HG03378 (cell line): ENCODE data around the gene TYRO3.
"Not testable (repeated sequence)": the region's sequence is repeated elsewhere in the genome, so short reads cannot be mapped to it uniquely, and the experiment has no call there.

Experiments used
- ATAC-seq: cut with Tn5 transposase; IDR thresholded peaks from one replicate; pipeline ENCODE4 v1.9.1; 2021; ENCODE audit warnings: mild to moderate bottlenecking, moderate library complexity; ENCODE audit not compliant: unreplicated experiment

TYRO3 gene

GRCh38 chr15:41571948-41572347 lies 12.9 kb downstream of the TYRO3 start:
- ATAC-seq, result no peak

GRCh38 chr15:41572866-41573265 lies 13.9 kb downstream of the TYRO3 start:
- ATAC-seq, result no peak

GRCh38 chr15:41573396-41573795 lies 14.4 kb downstream of the TYRO3 start:
- ATAC-seq, result no peak

GRCh38 chr15:41574158-41574557 lies 15.1 kb downstream of the TYRO3 start:
- no peak for ATAC-seq

- no peak for ATAC-seq
These were observed 16.3 kb downstream of the TYRO3 start for GRCh38 chr15:41575282-41575681.

- no peak for ATAC-seq
These were observed 19.1 kb downstream of the TYRO3 start for GRCh38 chr15:41577863-41578735.

GRCh38 chr15:41578736-41579383 lies 19.8 kb downstream of the TYRO3 start:
- ATAC-seq, result no peak

- ATAC-seq, result no peak
These were observed 22.1 kb downstream of the TYRO3 start for GRCh38 chr15:41581110-41581509.

GRCh38 chr15:41583795-41584194 lies 24.8 kb downstream of the TYRO3 start:
- ATAC-seq, result no peak

GRCh38 chr15:41584636-41585126 lies 25.7 kb downstream of the TYRO3 start:
- no peak for ATAC-seq

- ATAC-seq, result no peak
These were observed 26.4 kb downstream of the TYRO3 start for GRCh38 chr15:41585127-41586047.

GRCh38 chr15:41586531-41587282 lies 27.7 kb downstream of the TYRO3 start:
- not testable (repeated sequence) for ATAC-seq

GRCh38 chr15:41589018-41589417 lies 30.0 kb downstream of the TYRO3 start:
- not testable (repeated sequence) for ATAC-seq

- not testable (repeated sequence) for ATAC-seq
These were observed 30.6 kb downstream of the TYRO3 start for GRCh38 chr15:41589571-41589970.

GRCh38 chr15:41591217-41591616 lies 32.2 kb downstream of the TYRO3 start:
- ATAC-seq, result not testable (repeated sequence)

GRCh38 chr15:41592718-41593117 lies 33.7 kb downstream of the TYRO3 start:
- ATAC-seq, result not testable (repeated sequence)

- ATAC-seq, result no peak
These were observed 36.1 kb downstream of the TYRO3 start for GRCh38 chr15:41594801-41595746.

- no peak for ATAC-seq
These were observed 38.0 kb downstream of the TYRO3 start for GRCh38 chr15:41596972-41597371.

- ATAC-seq, result no peak
These were observed 38.8 kb downstream of the TYRO3 start for GRCh38 chr15:41597787-41598186.
